ENCODE results near the gene AHI1.
A peak's percentile ranks its signal among the peaks of the same experiment; 100 is the strongest.

The AHI1 gene

GRCh38 chr6:135334169-135334568 lies 163.4 kb downstream of the AHI1 start (continued):
- TF ChIP-seq ZNF629 (tag by site-specific recombination; IDR thresholded peaks at IDR 0.05) (0 out of 2 replicates have a peak, but pooled peaks have one; percentile 26), ZNF341 (tag by site-specific recombination; IDR thresholded peaks at IDR 0.05; ENCODE audit: low read depth) (no peak), ATF2 (tag by site-specific recombination; IDR thresholded peaks at IDR 0.05; ENCODE audit: low read depth) (peak; percentile 76), ZNF292 (tag by site-specific recombination; IDR thresholded peaks at IDR 0.05; ENCODE audit: borderline replicate concordance, low read depth) (no peak), KLF1 (tag by site-specific recombination; IDR thresholded peaks at IDR 0.05) (no peak), TRIM28 (IDR thresholded peaks at IDR 0.05; ENCODE audit: borderline replicate concordance, low read length) (peak; percentile 45; the same call in 1 of the 2 replicates), ZNF600 (tag by site-specific recombination; IDR thresholded peaks at IDR 0.05) (no peak), PRDM10 (tag by site-specific recombination; IDR thresholded peaks at IDR 0.05) (no peak), ZNF132 (tag by site-specific recombination; IDR thresholded peaks at IDR 0.05; ENCODE audit: borderline replicate concordance) (no peak), ZNF777 (tag by site-specific recombination; IDR thresholded peaks at IDR 0.05; ENCODE audit: borderline replicate concordance) (no peak), ZIC2 (tag by site-specific recombination; IDR thresholded peaks at IDR 0.05) (no peak), OVOL3 (tag by site-specific recombination; IDR thresholded peaks at IDR 0.05) (no peak), KLF7 (tag by site-specific recombination; IDR thresholded peaks at IDR 0.05; ENCODE audit: borderline replicate concordance) (no peak), CTCF (tag by site-specific recombination; IDR thresholded peaks at IDR 0.05) (no peak), ZNF561 (tag by site-specific recombination; IDR thresholded peaks at IDR 0.05; ENCODE audit: borderline replicate concordance) (no peak), ZNF398 (tag by site-specific recombination; IDR thresholded peaks at IDR 0.05) (no peak), GLI2 (tag by site-specific recombination; IDR thresholded peaks at IDR 0.05; ENCODE audit: borderline replicate concordance, low read depth) (no peak)

- Histone ChIP-seq H3K4me1 (ENCODE audit: control insufficient read depth, insufficient read depth, low read length) (no peaks in the 10 kb centered on the region), H3K27ac (ENCODE audit: extremely low read depth, low read depth, low read length) (no peak overlapping the region), H3K36me3 (ENCODE audit: control insufficient read depth in 2 of 2, insufficient read depth in 1 of 2, low read length in 2 of 2) (no peaks in the 10 kb centered on the region; a peak in 1 of 3 replicates), H3K9me3 (ENCODE audit: control insufficient read depth, insufficient read depth, low read depth, low read length) (no peaks in the 10 kb centered on the region), H3K4me3 (ENCODE audit: low read depth, low read length) (no peak overlapping the region)
- ChIA-PET CTCF (no interaction called here), POLR2A (no interaction called here)
- no peak for TF ChIP-seq ZNF621 (tag by site-specific recombination; IDR thresholded peaks at IDR 0.05)
- TF ChIP-seq ZNF561 (tag by site-specific recombination; IDR thresholded peaks at IDR 0.05; ENCODE audit: borderline replicate concordance) = no peak
- TF ChIP-seq TSHZ1 (tag by site-specific recombination; IDR thresholded peaks at IDR 0.05; ENCODE audit: borderline replicate concordance) = no peak
- TF ChIP-seq BCL11B (tag by site-specific recombination; IDR thresholded peaks at IDR 0.05; ENCODE audit: low read depth) = no peak
- TF ChIP-seq YY2 (tag by site-specific recombination; IDR thresholded peaks at IDR 0.05) = no peak
- TF ChIP-seq ZNF16 (tag by site-specific recombination; IDR thresholded peaks at IDR 0.05; ENCODE audit: low read depth) = no peak
- no peak for TF ChIP-seq ZBTB26 (tag by site-specific recombination; optimal IDR thresholded peaks at IDR 0.05)
- TF ChIP-seq TRIM28 (IDR thresholded peaks at IDR 0.05; ENCODE audit: borderline replicate concordance, low read length) = no peak
These were observed 166.5 kb downstream of the AHI1 start for GRCh38 chr6:135331002-135331401.

Measured in HEK293 (cell line).